Midbrain (tissue), 1 donor: ENCODE results near the gene SULT1A2.
"Not testable (repeated sequence)": the region's sequence is repeated elsewhere in the genome, so short reads cannot be mapped to it uniquely, and the experiment has no call there.

ENCODE experiments used
- DNase-seq: peaks from one replicate; lab custom pipeline; 2025; lab: John Stamatoyannopoulos, UW

Gene SULT1A2

GRCh38 chr16:28558456-28558855 lies 38.4 kb downstream of the SULT1A2 start:
- DNase-seq, result no peak

- no peak for DNase-seq
These were observed 39.9 kb downstream of the SULT1A2 start for GRCh38 chr16:28556914-28557320.

- no peak for DNase-seq
These were observed 41.3 kb downstream of the SULT1A2 start for GRCh38 chr16:28555561-28555960.

GRCh38 chr16:28554634-28555423 lies 42.0 kb downstream of the SULT1A2 start:
- DNase-seq, result no peak

- peak; percentile 91 for DNase-seq
These were observed 42.8 kb downstream of the SULT1A2 start, which contains the start of gene SGF29 for GRCh38 chr16:28553776-28554633. TSS of gene SGF29 (plus strand) at chr16:28553920. CDS start at chr16:28581070, 27,150 bp downstream.

- no peak for DNase-seq
These were observed 47.5 kb downstream of the SULT1A2 start for GRCh38 chr16:28549301-28549899.

- no peak for DNase-seq
These were observed 48.5 kb downstream of the SULT1A2 start for GRCh38 chr16:28548306-28548802.

- no peak for DNase-seq
These were observed 50.2 kb downstream of the SULT1A2 start for GRCh38 chr16:28546626-28547025.

GRCh38 chr16:28545964-28546363 lies 50.9 kb downstream of the SULT1A2 start:
- not testable (repeated sequence) for DNase-seq

GRCh38 chr16:28544998-28545397 lies 51.9 kb downstream of the SULT1A2 start:
- no peak for DNase-seq

GRCh38 chr16:28543072-28543471 lies 53.8 kb downstream of the SULT1A2 start:
- DNase-seq, result no peak

- no peak for DNase-seq
These were observed 54.2 kb downstream of the SULT1A2 start for GRCh38 chr16:28542646-28543045.
